Adrenal gland (tissue), 5 donors: ENCODE measurements around the gene TNK1.

Experiments used
- CTCF ChIP-seq, 6 experiments: fragments of 450-650 bp in 4 of 6; fragments of 200-600 bp in 2 of 6; sonication (generic) in 1 of 6; IDR thresholded peaks; 1 replicate in 5 of 6; 2 replicates in 1 of 6; pipeline versions ENCODE4 v1.5.1 to v1.8.0; 2016 to 2021; ENCODE audit warnings: antibody characterized with exemption in 6 of 6, mild to moderate bottlenecking in 2 of 6, moderate library complexity in 1 of 6
- POLR2A ChIP-seq, 2 donors: fragments of 450-650 bp; IDR thresholded peaks; one replicate each; pipeline ENCODE4 v1.6.1; 2017; ENCODE audit warnings: antibody characterized with exemption in 2 of 2, mild to moderate bottlenecking in 2 of 2, moderate library complexity in 1 of 2
- donor health status: DM: no; HTN: no; CAD: no.

- no peak for TF ChIP-seq CTCF (IDR thresholded peaks at IDR 0.05)
- TF ChIP-seq POLR2A (IDR thresholded peaks at IDR 0.05) = no peak
Observed at GRCh38 chr17:7416323-7416722, 35.4 kb downstream of the TNK1 start.
